ENCODE measurements around the gene FAM83B. TPM values are rescaled to one million over a fixed set of nuclear protein-coding genes. Genes with fewer than 3 reads are reported as not detected.

The FAM83B gene, protein sequence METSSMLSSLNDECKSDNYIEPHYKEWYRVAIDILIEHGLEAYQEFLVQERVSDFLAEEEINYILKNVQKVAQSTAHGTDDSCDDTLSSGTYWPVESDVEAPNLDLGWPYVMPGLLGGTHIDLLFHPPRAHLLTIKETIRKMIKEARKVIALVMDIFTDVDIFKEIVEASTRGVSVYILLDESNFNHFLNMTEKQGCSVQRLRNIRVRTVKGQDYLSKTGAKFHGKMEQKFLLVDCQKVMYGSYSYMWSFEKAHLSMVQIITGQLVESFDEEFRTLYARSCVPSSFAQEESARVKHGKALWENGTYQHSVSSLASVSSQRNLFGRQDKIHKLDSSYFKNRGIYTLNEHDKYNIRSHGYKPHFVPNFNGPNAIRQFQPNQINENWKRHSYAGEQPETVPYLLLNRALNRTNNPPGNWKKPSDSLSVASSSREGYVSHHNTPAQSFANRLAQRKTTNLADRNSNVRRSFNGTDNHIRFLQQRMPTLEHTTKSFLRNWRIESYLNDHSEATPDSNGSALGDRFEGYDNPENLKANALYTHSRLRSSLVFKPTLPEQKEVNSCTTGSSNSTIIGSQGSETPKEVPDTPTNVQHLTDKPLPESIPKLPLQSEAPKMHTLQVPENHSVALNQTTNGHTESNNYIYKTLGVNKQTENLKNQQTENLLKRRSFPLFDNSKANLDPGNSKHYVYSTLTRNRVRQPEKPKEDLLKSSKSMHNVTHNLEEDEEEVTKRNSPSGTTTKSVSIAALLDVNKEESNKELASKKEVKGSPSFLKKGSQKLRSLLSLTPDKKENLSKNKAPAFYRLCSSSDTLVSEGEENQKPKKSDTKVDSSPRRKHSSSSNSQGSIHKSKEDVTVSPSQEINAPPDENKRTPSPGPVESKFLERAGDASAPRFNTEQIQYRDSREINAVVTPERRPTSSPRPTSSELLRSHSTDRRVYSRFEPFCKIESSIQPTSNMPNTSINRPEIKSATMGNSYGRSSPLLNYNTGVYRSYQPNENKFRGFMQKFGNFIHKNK
- total RNA-seq = under 0.01 TPM in 1 of 2 replicates, not detected in the other

DNA sequence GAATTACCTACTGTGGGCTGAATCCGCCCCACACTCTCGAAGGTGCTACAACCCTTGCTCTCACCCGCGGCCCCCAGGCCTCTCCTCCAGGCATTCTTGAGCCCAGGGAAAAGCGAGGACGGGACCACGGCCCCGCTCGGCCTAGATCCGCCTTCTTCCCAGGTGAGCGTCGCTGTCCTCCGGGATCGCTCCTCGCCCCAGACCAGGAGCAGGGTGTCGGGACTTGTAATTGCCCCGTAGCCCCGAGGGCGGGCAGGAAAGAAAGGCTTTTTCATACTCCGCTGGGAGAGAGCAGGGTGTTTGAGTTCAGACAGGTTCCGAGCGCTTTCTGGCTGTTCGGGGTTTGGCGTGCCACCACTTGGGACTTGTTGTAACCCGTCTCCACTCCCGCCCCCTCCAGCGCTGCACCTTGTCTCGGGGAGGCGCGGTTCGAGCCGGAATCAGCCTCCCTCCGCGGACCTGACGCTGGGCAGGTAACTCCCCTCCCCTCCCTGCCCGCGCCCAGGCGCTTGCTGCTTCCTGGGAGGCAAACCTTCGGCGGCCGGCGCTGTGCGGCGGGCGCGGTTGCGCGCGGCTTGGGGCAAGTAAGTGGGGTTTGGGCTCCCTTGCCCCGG lies at the start of gene FAM83B:
Gene FAM83B (plus strand): TSS at position 529 of the 614 bp plus-strand sequence. CDS start 23,476 bp downstream, outside the sequence.

All from smooth muscle cell of bladder (primary cell).